ENCODE results near the gene SLC2A9.

The SLC2A9 gene

GRCh38 chr4:10020871-10021652 lies at the start of gene SLC2A9:
TSS of gene SLC2A9 (minus strand) at chr4:10021497. CDS start at chr4:10021429, 68 bp downstream.
- DNase-seq: no peak
- intact Hi-C loops (cut with DNase I): no loop called here

GRCh38 chr4:10069075-10069642 lies 47.9 kb upstream of the SLC2A9 start:
- intact Hi-C loops (cut with DNase I): no loop called here
- peak in 1 of 10 donors; percentile 52 for DNase-seq

- intact Hi-C loops (cut with DNase I): no loop called here
- DNase-seq: peak in 1 of 10 donors; percentile 54
Measured at GRCh38 chr4:10066670-10067651, 45.7 kb upstream of the SLC2A9 start.

- intact Hi-C loops (cut with DNase I): no loop called here
- DNase-seq: no peak
Measured at GRCh38 chr4:10066206-10066605, 44.9 kb upstream of the SLC2A9 start.

- intact Hi-C loops (cut with DNase I): loop anchor here (1.0 kb wide), 2 partner anchors 45 to 300 kb away; no protein-coding TSS in a partner anchor
- peak; percentile 46 to 96 (median 72) for DNase-seq
Measured at GRCh38 chr4:10063544-10064300, 42.4 kb upstream of the SLC2A9 start.

- DNase-seq: no peak
- intact Hi-C loops (cut with DNase I): no loop called here
Measured at GRCh38 chr4:10061650-10062415, 40.5 kb upstream of the SLC2A9 start.

GRCh38 chr4:10058371-10058770 lies 37.1 kb upstream of the SLC2A9 start:
- DNase-seq: no peak
- intact Hi-C loops (cut with DNase I): no loop called here

GRCh38 chr4:10057023-10057395 lies 35.7 kb upstream of the SLC2A9 start:
- no peak for DNase-seq
- intact Hi-C loops (cut with DNase I): no loop called here

- intact Hi-C loops (cut with DNase I): no loop called here
- no peak for DNase-seq
Measured at GRCh38 chr4:10056334-10057022, 35.2 kb upstream of the SLC2A9 start.

GRCh38 chr4:10055871-10056270 lies 34.6 kb upstream of the SLC2A9 start:
- DNase-seq: no peak
- intact Hi-C loops (cut with DNase I): no loop called here

- intact Hi-C loops (cut with DNase I): no loop called here
- no peak for DNase-seq
Measured at GRCh38 chr4:10054571-10055041, 33.3 kb upstream of the SLC2A9 start.

- intact Hi-C loops (cut with DNase I): no loop called here
- DNase-seq: no peak
Measured at GRCh38 chr4:10053635-10054453, 32.5 kb upstream of the SLC2A9 start.

GRCh38 chr4:10051517-10052135 lies 30.3 kb upstream of the SLC2A9 start:
- intact Hi-C loops (cut with DNase I): no loop called here
- DNase-seq: peak in 1 of 10 donors; percentile 43

GRCh38 chr4:10050721-10051120 lies 29.4 kb upstream of the SLC2A9 start:
- no peak for DNase-seq
- intact Hi-C loops (cut with DNase I): no loop called here

- intact Hi-C loops (cut with DNase I): no loop called here
- DNase-seq: no peak
Measured at GRCh38 chr4:10050261-10050661, 29.0 kb upstream of the SLC2A9 start.

- DNase-seq: no peak
- intact Hi-C loops (cut with DNase I): no loop called here
Measured at GRCh38 chr4:10048941-10049697, 27.8 kb upstream of the SLC2A9 start.

GRCh38 chr4:10047967-10048366 lies 26.7 kb upstream of the SLC2A9 start:
- intact Hi-C loops (cut with DNase I): no loop called here
- peak in 1 of 10 donors; percentile 49 for DNase-seq
